A673 (cell line): ENCODE results near the gene TSPOAP1.

Experiments
- EZH2 ChIP-seq: fragments of 200-600 bp; sonication (generic); IDR thresholded peaks from 2 replicates; pipeline ENCODE4 v1.6.1; 2017; ENCODE audit warnings: borderline replicate concordance, low read depth, mild to moderate bottlenecking, mixed read lengths, antibody characterized with exemption, low read length; ENCODE audit not compliant: poor library complexity, severe bottlenecking
- TF ChIP-seq, protein P1 (sequence below): fragments of 300-800, 200-600 bp; sonication (generic); conservative IDR thresholded peaks from 2 replicates; pipeline ENCODE4 v1.5.1; 2017; ENCODE audit warnings: low read depth, mild to moderate bottlenecking, antibody characterized with exemption, low read length, moderate library complexity, mixed read lengths

DNA sequence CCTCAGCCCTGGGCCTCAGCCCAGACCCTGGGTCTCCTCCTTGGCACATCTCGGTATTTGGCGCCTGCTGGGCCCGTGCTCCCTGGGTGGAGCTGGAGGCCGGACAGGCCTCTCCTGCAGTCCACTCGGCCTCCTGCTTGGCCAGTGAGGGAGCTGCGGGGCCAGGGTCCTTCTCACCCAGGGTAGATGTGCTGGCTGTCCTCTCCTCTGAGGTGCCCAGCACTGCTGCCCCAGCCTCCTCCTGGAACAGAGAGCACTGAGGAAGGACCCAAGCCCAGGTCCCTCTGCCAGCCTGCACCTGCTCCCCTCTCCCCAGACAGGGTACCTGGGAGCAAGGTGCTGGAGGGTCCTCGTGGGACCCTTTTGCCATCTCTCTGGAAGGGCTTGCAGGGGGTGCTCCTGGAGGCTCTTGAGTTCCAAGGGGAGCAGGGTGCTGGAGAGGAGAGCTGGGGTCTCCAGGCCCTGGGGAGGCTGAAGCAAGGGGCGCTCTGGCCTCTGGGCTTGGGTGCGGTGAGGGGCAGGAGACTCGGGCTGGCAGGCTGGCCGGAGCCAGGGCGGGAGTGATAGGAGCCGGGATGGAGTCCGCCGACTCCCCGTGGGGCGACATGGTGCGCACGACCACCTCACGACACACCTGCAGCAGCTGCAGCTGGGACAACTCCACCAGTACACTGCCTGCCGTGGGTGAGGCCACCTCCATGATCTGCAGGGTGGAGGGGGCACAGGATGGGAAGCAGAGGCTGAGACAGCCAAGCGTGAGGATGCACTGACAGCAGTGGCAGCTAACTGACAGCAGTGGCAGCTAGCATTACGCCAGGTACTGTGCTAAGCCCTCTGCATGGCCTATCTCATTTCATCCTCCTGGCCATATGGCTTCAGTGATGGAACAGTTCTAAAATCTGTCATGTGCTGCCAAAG lies 17.8 kb downstream of the TSPOAP1 start:
- TF ChIP-seq, protein P1, sequence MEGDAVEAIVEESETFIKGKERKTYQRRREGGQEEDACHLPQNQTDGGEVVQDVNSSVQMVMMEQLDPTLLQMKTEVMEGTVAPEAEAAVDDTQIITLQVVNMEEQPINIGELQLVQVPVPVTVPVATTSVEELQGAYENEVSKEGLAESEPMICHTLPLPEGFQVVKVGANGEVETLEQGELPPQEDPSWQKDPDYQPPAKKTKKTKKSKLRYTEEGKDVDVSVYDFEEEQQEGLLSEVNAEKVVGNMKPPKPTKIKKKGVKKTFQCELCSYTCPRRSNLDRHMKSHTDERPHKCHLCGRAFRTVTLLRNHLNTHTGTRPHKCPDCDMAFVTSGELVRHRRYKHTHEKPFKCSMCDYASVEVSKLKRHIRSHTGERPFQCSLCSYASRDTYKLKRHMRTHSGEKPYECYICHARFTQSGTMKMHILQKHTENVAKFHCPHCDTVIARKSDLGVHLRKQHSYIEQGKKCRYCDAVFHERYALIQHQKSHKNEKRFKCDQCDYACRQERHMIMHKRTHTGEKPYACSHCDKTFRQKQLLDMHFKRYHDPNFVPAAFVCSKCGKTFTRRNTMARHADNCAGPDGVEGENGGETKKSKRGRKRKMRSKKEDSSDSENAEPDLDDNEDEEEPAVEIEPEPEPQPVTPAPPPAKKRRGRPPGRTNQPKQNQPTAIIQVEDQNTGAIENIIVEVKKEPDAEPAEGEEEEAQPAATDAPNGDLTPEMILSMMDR = no peak
- TF ChIP-seq EZH2 = no peak
